Mononuclear cell (primary cell): Measurements from ENCODE around the gene SYNGR4. TPM values are rescaled to one million over a fixed set of nuclear protein-coding genes. Genes with fewer than 3 reads are reported as not detected.

Experiments used
- H3K27me3 ChIP-seq: 2 replicates; pipeline ENCODE4 v1.6.0; 2011; ENCODE audit warnings: low read length, control low read depth; ENCODE audit not compliant: insufficient read depth
- H3K4me1 ChIP-seq: 2 replicates; pipeline ENCODE4 v1.5.1; 2011; ENCODE audit warnings: mild to moderate bottlenecking, low read length, control low read depth; ENCODE audit not compliant: insufficient read depth
- H3K4me3 ChIP-seq: 2 replicates; pipeline ENCODE4 v1.5.1; 2011; ENCODE audit warnings: mild to moderate bottlenecking, low read length, moderate library complexity
- H3K9me3 ChIP-seq: 2 replicates; pipeline ENCODE4 v1.5.1; 2011; ENCODE audit warnings: low read depth, mild to moderate bottlenecking, control low read depth, low read length
- total RNA-seq: library from RNA; depleted of rRNA; stranded (reverse); fragments of >200 nt; gene quantifications from one replicate; pipeline ENCODE4 v1.2.3, GENCODE V29; 2012

Gene SYNGR4
- total RNA-seq, 1 donor: not detected

DNA sequence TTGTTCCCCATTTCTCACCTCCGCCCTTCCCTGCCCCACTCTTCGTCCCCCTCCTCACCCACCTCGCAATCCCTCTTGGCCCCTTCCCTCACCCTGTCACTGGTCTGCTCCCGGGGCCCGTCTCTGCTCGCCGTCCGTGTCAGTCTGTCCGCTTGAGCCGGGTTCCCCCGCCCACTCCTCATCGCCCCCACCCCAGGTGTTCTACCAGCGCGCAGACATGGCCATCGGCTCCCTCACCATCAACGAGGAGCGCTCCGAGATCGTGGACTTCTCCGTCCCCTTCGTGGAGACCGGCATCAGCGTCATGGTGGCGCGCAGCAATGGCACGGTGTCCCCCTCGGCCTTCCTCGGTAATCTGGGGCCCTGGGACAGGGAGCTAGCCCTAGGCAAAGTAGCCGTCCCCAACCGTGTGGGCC, 51.6 kb downstream of the SYNGR4 start:
- H3K27me3 ChIP-seq: peaks cover 7% of the 10 kb centered on the region
- no peak overlapping the region for H3K4me3 ChIP-seq
- H3K4me1 ChIP-seq: peaks cover 24% of the 10 kb centered on the region
- H3K9me3 ChIP-seq: no peaks in the 10 kb centered on the region

DNA sequence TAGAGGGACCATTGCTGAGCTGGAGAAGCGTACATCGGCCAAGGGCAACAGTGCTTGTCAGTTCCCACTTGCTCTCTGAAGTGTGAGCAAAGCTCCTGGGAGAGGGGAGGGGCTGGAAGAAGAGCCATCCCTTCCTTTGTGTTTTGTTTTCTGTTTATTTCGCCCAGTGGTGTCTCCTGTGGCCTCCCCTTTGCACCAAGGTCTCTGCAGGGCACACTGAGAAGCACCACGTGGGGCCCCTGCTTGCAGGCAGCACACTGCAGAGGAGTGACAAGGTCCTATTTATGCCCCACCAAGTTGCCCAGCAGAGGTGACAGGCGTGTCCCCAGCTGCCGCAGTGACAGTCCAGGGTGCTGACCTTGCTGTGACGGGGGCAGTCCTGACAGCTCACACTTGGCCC, 53.3 kb downstream of the SYNGR4 start:
- H3K27me3 ChIP-seq: peaks cover 7% of the 10 kb centered on the region
- peaks cover 24% of the 10 kb centered on the region for H3K4me1 ChIP-seq
- H3K9me3 ChIP-seq: no peaks in the 10 kb centered on the region
- H3K4me3 ChIP-seq: no peak overlapping the region

DNA sequence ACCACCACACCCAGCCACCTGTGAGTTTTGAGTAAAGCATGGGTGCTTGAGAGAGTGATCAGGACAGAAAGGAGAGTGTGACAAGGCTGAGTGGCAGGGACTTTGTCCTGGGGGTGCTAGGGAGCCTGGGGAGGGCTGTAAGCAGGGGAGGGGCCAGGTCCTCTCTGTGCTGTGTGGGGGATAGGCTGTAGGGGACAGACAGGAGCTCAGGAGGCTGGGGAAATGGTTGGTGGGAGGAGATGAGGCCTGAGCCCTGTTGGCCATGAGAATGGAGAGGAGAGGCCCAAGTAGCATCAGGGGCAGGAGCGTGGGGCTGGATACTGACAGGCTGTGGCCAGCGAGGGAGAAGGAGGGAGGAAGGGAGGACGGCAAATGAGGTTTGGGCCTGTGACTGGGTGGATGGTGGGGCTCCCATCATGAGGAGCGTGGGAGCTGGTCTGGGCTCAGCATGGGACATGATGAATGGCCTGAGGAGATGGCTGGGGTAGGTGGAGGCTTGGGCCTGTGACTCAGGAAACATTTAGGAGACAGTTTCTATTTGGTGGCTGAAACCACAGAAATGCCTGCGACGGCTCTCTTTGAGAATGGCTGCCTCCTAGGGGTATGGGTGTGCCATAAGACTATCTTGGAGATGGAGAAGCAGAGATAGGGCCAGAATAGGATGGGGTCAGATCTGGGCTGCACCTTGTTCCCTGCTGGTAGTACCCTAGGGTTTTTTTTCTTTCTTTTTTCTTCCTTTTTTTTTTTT, 54.3 kb downstream of the SYNGR4 start:
- no peak overlapping the region for H3K4me3 ChIP-seq
- H3K27me3 ChIP-seq: peaks cover 7% of the 10 kb centered on the region
- H3K9me3 ChIP-seq: no peaks in the 10 kb centered on the region
- H3K4me1 ChIP-seq: peaks cover 24% of the 10 kb centered on the region

GRCh38 chr19:48419158-48419920, 55.2 kb downstream of the SYNGR4 start:
- peaks cover 5% of the 10 kb centered on the region for H3K27me3 ChIP-seq
- H3K9me3 ChIP-seq: no peaks in the 10 kb centered on the region
- H3K4me3 ChIP-seq: no peak overlapping the region
- H3K4me1 ChIP-seq: peaks cover 24% of the 10 kb centered on the region

- Histone ChIP-seq H3K4me3 (no peak overlapping the region), H3K27me3 (no peaks in the 10 kb centered on the region), H3K9me3 (no peaks in the 10 kb centered on the region), H3K4me1 (peaks cover 16% of the 10 kb centered on the region)
Measured at GRCh38 chr19:48421548-48421947, 57.4 kb downstream of the SYNGR4 start.

DNA sequence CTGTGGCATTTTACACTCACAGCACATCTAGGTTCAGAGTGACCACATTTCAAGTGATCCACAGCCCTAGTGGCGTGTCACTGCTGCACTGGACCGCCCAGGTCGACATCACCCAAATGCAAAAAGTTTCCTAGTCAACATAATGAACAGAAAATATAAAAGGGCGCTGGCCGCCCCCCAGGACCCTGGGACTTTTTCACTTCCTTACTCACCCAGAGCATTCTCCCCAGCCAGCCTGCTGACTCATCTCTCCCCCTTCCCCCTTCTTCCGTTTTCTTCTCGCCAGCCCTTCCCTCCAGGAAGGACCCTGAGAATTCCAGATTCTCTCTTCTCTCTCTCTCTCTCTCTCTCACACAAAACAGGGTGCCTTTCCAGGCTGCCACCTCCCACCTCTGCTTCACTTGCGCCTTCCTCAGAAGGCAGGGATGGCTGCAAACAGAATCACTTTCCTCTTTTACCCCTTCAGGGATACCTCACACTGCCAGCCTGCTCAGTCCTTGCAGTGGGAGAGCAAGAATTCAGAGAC, 60.6 kb downstream of the SYNGR4 start:
- Histone ChIP-seq H3K4me3 (no peak overlapping the region), H3K4me1 (peaks cover 6% of the 10 kb centered on the region), H3K9me3 (no peaks in the 10 kb centered on the region), H3K27me3 (no peaks in the 10 kb centered on the region)

Other genes starting within 250 kb of the SYNGR4 start
- gene LIG1, start 194.0 kb upstream of the SYNGR4 start, total RNA-seq: 24.8 TPM
- 0.73 TPM for gene ZSWIM9, start 193.7 kb upstream of the SYNGR4 start, total RNA-seq
- gene CARD8, start 108.5 kb upstream of the SYNGR4 start, total RNA-seq: 46.0 TPM
- gene ZNF114, start 94.3 kb upstream of the SYNGR4 start, total RNA-seq: not detected
- gene EMP3, start 38.8 kb upstream of the SYNGR4 start, total RNA-seq: 230 TPM
- 3.4 TPM for gene TMEM143, start 427 bp upstream of the SYNGR4 start, total RNA-seq
- gene KDELR1, start 27.2 kb downstream of the SYNGR4 start, total RNA-seq: 20.0 TPM
- gene GRIN2D, start 29.3 kb downstream of the SYNGR4 start, total RNA-seq: 0.10 TPM
- gene GRWD1, start 81.6 kb downstream of the SYNGR4 start, total RNA-seq: 15.2 TPM
- gene KCNJ14, start 91.2 kb downstream of the SYNGR4 start, total RNA-seq: 1.7 TPM
- 14.9 TPM for gene CYTH2, start 105.0 kb downstream of the SYNGR4 start, total RNA-seq
- 1.5 TPM for gene LMTK3, start 147.5 kb downstream of the SYNGR4 start, total RNA-seq
- not detected for gene SULT2B1, start 187.8 kb downstream of the SYNGR4 start, total RNA-seq
- gene SPACA4, start 242.4 kb downstream of the SYNGR4 start, total RNA-seq: not detected